Liver (tissue), 3 donors: ENCODE data around the gene LRP10.

Experiments
- ATF3 ChIP-seq: IDR thresholded peaks from 2 replicates; pipeline ENCODE4 v1.6.1; 2016; ENCODE audit warnings: antibody characterized with exemption
- CTCF ChIP-seq: fragments of 150-350 bp; IDR thresholded peaks from 2 replicates; pipeline ENCODE4 v1.5.1; 2017; ENCODE audit warnings: improper control_type of control experiment, low read depth, low read length; ENCODE audit not compliant: missing input control
- EGR1 ChIP-seq, 2 donors: IDR thresholded peaks; 2 replicates each; pipeline ENCODE4 v1.6.1; 2016 to 2018; ENCODE audit warnings: antibody characterized with exemption in 2 of 2, low read depth in 2 of 2
- FOXA1 ChIP-seq: IDR thresholded peaks from 2 replicates; pipeline ENCODE4 v1.6.1; 2016; ENCODE audit warnings: antibody characterized with exemption
- RAD21 ChIP-seq, 2 donors: IDR thresholded peaks; 2 replicates each; pipeline ENCODE4 v1.6.1; 2016; ENCODE audit warnings: antibody characterized with exemption in 2 of 2, mild to moderate bottlenecking in 2 of 2
- REST ChIP-seq: IDR thresholded peaks from 2 replicates; pipeline ENCODE4 v1.6.1; 2016; ENCODE audit warnings: antibody characterized with exemption, mild to moderate bottlenecking
- SP1 ChIP-seq: IDR thresholded peaks from 2 replicates; pipeline ENCODE4 v1.6.1; 2018; ENCODE audit warnings: antibody characterized with exemption, mild to moderate bottlenecking
- TAF1 ChIP-seq: conservative IDR thresholded peaks from 2 replicates; pipeline ENCODE4 v1.6.1; 2016; ENCODE audit warnings: antibody characterized with exemption, mild to moderate bottlenecking
- YY1 ChIP-seq: IDR thresholded peaks from 2 replicates; pipeline ENCODE4 v1.6.1; 2016; ENCODE audit warnings: antibody characterized with exemption, mild to moderate bottlenecking
- TF ChIP-seq, protein P1 (sequence below): IDR thresholded peaks from 2 replicates; pipeline ENCODE4 v1.6.1; 2016; ENCODE audit warnings: antibody characterized with exemption
- TF ChIP-seq, protein P2 (sequence below): IDR thresholded peaks from 2 replicates; pipeline ENCODE4 v1.6.1; 2016; ENCODE audit warnings: antibody characterized with exemption
- donor health status: healthy.
- donor health status: healthy.

DNA sequence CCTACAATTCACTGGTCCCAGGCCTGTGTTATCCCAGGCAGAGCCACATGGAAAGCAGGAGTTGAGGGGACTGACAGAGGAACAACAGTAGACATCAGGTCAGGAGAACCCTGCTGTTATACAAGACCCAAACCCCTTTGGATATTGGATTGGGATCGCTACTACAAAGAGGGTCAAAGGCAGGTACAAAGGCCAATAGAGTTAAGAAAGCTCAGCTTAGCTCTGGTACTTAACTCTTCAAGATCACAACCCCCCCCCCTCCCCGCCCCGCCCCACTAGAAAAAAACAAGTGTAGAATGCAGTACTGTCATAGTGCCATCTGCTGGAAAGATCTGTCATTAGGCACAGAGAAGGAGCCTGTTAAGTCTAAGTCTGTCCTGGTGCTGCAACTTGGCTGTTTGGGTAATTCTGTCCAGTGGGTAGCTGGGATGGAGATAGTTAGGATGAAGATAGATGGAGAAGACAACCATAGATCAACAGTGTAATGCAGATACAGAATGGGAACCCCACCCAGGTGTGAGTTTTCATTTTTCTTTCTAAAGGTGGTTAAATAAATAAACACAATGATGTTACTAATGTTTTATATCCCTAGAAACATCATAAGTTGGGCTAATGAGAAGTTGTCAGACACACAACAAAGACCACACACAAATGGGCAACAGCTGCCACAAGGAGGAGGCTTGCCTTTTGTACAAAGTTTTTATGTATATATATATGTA is 28.7 kb downstream of the LRP10 start:
- TF ChIP-seq CTCF, result peak; percentile 45
- TF ChIP-seq, protein P1, sequence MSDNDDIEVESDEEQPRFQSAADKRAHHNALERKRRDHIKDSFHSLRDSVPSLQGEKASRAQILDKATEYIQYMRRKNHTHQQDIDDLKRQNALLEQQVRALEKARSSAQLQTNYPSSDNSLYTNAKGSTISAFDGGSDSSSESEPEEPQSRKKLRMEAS, result no peak
- TF ChIP-seq RAD21 (IDR thresholded peaks at IDR 0.05), result peak; percentile 64 to 76
- no peak for TF ChIP-seq FOXA1
- no peak for TF ChIP-seq REST
- TF ChIP-seq, protein P2, sequence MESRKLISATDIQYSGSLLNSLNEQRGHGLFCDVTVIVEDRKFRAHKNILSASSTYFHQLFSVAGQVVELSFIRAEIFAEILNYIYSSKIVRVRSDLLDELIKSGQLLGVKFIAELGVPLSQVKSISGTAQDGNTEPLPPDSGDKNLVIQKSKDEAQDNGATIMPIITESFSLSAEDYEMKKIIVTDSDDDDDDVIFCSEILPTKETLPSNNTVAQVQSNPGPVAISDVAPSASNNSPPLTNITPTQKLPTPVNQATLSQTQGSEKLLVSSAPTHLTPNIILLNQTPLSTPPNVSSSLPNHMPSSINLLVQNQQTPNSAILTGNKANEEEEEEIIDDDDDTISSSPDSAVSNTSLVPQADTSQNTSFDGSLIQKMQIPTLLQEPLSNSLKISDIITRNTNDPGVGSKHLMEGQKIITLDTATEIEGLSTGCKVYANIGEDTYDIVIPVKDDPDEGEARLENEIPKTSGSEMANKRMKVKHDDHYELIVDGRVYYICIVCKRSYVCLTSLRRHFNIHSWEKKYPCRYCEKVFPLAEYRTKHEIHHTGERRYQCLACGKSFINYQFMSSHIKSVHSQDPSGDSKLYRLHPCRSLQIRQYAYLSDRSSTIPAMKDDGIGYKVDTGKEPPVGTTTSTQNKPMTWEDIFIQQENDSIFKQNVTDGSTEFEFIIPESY, result no peak
- no peak for TF ChIP-seq TAF1
- no peak for TF ChIP-seq EGR1 (IDR thresholded peaks at IDR 0.05; ENCODE audit: low read depth in 2 of 2)
- TF ChIP-seq ATF3, result no peak
- no peak for TF ChIP-seq YY1
- no peak for TF ChIP-seq SP1
